HG03558 (cell line): ENCODE data around the gene HSPBP1.
"Not testable (repeated sequence)": the region's sequence is repeated elsewhere in the genome, so short reads cannot be mapped to it uniquely, and the experiment has no call there.

Experiments used
- ATAC-seq: cut with Tn5 transposase; IDR thresholded peaks from one replicate; pipeline ENCODE4 v1.9.1; 2021; ENCODE audit warnings: moderate number of reproducible peaks; ENCODE audit not compliant: unreplicated experiment; ENCODE audit errors: extremely low read depth

Gene HSPBP1

GRCh38 chr19:55224679-55225414 is 55.1 kb downstream of the HSPBP1 start:
- not testable (repeated sequence) for ATAC-seq

GRCh38 chr19:55224038-55224665 is 55.8 kb downstream of the HSPBP1 start:
- no peak for ATAC-seq

- no peak for ATAC-seq
These were observed 56.4 kb downstream of the HSPBP1 start for GRCh38 chr19:55223291-55224037.

GRCh38 chr19:55220525-55220924 is 59.4 kb downstream of the HSPBP1 start:
- ATAC-seq: no peak

GRCh38 chr19:55216461-55217198 is 63.3 kb downstream of the HSPBP1 start:
- no peak for ATAC-seq

- ATAC-seq: no peak
These were observed 66.4 kb downstream of the HSPBP1 start for GRCh38 chr19:55213547-55213946.

- ATAC-seq: no peak
These were observed 67.5 kb downstream of the HSPBP1 start for GRCh38 chr19:55212447-55212846.
